ENCODE measurements around the gene SLC27A5. TPM values are rescaled to one million over a fixed set of nuclear protein-coding genes. Genes with fewer than 3 reads are reported as not detected.
A peak's percentile ranks its signal among the peaks of the same experiment; 100 is the strongest.

SLC27A5 gene
- total RNA-seq, 1 experiment from 2014 or later, result 24.9 TPM

- TF ChIP-seq EZH2 (IDR thresholded peaks at IDR 0.05; ENCODE audit: borderline replicate concordance, low read depth, low read length, poor library complexity, severe bottlenecking) (no peak), CTCF (conservative IDR thresholded peaks at IDR 0.05; ENCODE audit: low read depth, low read length) (no peak)
- H3K36me3 ChIP-seq (ENCODE audit: insufficient read depth, low read length, poor library complexity, severe bottlenecking), result peaks cover 18% of the 10 kb centered on the region
- H3K9me3 ChIP-seq (ENCODE audit: low read depth, low read length, poor library complexity, severe bottlenecking), result no peaks in the 10 kb centered on the region
- ChIA-PET CTCF (no interaction called here), POLR2A (ENCODE audit: low non-redundant PET) (interaction anchor here (0.6 kb wide), 3 partner anchors 9 to 341 kb away, joined by 3 to 17 read pairs (median 3); no protein-coding TSS in a partner anchor)
- H3K27me3 ChIP-seq (replicated peaks; ENCODE audit: insufficient read depth, low read depth, low read length, poor library complexity), result no peaks in the 10 kb centered on the region
- intact Hi-C loops (cut with micrococcal nuclease; ENCODE audit: unreplicated experiment), result loop anchor here (1.0 kb wide), 1 partner anchor 158 kb away; no protein-coding TSS in a partner anchor
- TSS peak; percentile 58 for BruUV-seq (replicated peaks)
- H3K4me3 ChIP-seq (ENCODE audit: low read depth, low read length, poor library complexity, severe bottlenecking), result peak overlapping the region; percentile 73
- peak overlapping the region; percentile 98 for H3K27ac ChIP-seq (ENCODE audit: low read depth, low read length, poor library complexity, severe bottlenecking)
- peaks cover 22% of the 10 kb centered on the region for H3K4me1 ChIP-seq (ENCODE audit: insufficient read depth, low read length, poor library complexity, severe bottlenecking)
- peak; percentile 92 for DNase-seq (ENCODE audit: low spot score)
Observed at GRCh38 chr19:58559275-58560006, 47.6 kb upstream of the SLC27A5 start.

GRCh38 chr19:58558623-58559274 lies 47.0 kb upstream of the SLC27A5 start:
- TF ChIP-seq CTCF (conservative IDR thresholded peaks at IDR 0.05; ENCODE audit: low read depth, low read length), result no peak
- H3K36me3 ChIP-seq (ENCODE audit: insufficient read depth, low read length, poor library complexity, severe bottlenecking), result peaks cover 18% of the 10 kb centered on the region
- no TSS peak for BruUV-seq (replicated peaks)
- DNase-seq (ENCODE audit: low spot score), result peak; percentile 99
- intact Hi-C loops (cut with micrococcal nuclease; ENCODE audit: unreplicated experiment), result loop anchor here (1.0 kb wide), 1 partner anchor 157 kb away; no protein-coding TSS in a partner anchor
- POLR2A ChIA-PET (ENCODE audit: low non-redundant PET), result interaction anchor here (0.6 kb wide), 3 partner anchors 9 to 340 kb away, joined by 3 to 17 read pairs (median 3); no protein-coding TSS in a partner anchor
- H3K9me3 ChIP-seq (ENCODE audit: low read depth, low read length, poor library complexity, severe bottlenecking), result no peaks in the 10 kb centered on the region
- peaks cover 26% of the 10 kb centered on the region for H3K4me1 ChIP-seq (ENCODE audit: insufficient read depth, low read length, poor library complexity, severe bottlenecking)
- H3K27ac ChIP-seq (ENCODE audit: low read depth, low read length, poor library complexity, severe bottlenecking), result peak overlapping the region; percentile 98
- no peaks in the 10 kb centered on the region for H3K27me3 ChIP-seq (replicated peaks; ENCODE audit: insufficient read depth, low read depth, low read length, poor library complexity)
- CTCF ChIA-PET, result no interaction called here
- peak overlapping the region; percentile 73 for H3K4me3 ChIP-seq (ENCODE audit: low read depth, low read length, poor library complexity, severe bottlenecking)

DNA sequence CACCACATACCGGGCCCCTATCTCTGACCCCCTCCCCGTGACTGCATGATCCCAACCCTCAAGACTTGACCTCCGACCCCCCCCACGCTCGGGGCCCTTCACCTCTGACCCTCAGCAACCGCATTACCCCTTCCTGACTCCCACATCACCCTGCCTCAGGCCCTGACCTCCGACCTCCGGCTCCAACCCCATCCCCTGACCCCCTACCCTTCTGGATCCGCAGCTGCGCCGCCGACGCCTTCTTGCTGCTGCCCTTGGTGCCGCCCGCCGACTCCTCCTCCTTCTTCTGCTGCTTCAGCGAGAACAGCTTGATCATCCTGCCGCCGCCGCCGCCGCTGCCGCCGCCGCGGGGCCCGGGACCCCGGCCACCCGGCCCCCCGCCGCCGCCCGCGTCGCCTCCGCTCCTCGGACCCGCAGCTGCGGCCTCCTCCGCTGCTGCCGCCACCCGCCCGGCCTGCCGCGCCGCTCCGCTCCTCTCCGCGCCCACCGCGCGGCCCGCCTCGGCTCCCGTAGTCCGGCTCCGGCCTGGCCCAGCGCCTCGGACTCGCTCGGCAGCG lies 46.4 kb upstream of the SLC27A5 start, which contains the start of gene UBE2M:
Gene UBE2M (minus strand): TSS at position 546 of the 557 bp plus-strand sequence. CDS start 230 bp downstream, at position 316.
- no TSS peak for BruUV-seq (replicated peaks)
- H3K36me3 ChIP-seq (ENCODE audit: insufficient read depth, low read length, poor library complexity, severe bottlenecking), result peaks cover 18% of the 10 kb centered on the region
- ChIA-PET CTCF (interaction anchor here (0.6 kb wide), 1 partner anchor 44 kb away, joined by 3 read pairs; no protein-coding TSS in a partner anchor), POLR2A (ENCODE audit: low non-redundant PET) (no interaction called here)
- intact Hi-C loops (cut with micrococcal nuclease; ENCODE audit: unreplicated experiment), result no loop called here
- H3K27ac ChIP-seq (ENCODE audit: low read depth, low read length, poor library complexity, severe bottlenecking), result peak within 1 kb of the TSS; percentile 98
- no peaks in the 10 kb centered on the region for H3K9me3 ChIP-seq (ENCODE audit: low read depth, low read length, poor library complexity, severe bottlenecking)
- no peaks in the 10 kb centered on the region for H3K27me3 ChIP-seq (replicated peaks; ENCODE audit: insufficient read depth, low read depth, low read length, poor library complexity)
- TF ChIP-seq CTCF (conservative IDR thresholded peaks at IDR 0.05; ENCODE audit: low read depth, low read length) (no peak), EZH2 (IDR thresholded peaks at IDR 0.05; ENCODE audit: borderline replicate concordance, low read depth, low read length, poor library complexity, severe bottlenecking) (no peak)
- DNase-seq (ENCODE audit: low spot score), result no peak
- peak within 1 kb of the TSS; percentile 73 for H3K4me3 ChIP-seq (ENCODE audit: low read depth, low read length, poor library complexity, severe bottlenecking)
- H3K4me1 ChIP-seq (ENCODE audit: insufficient read depth, low read length, poor library complexity, severe bottlenecking), result peaks cover 23% of the 10 kb centered on the region

All from A673 (cell line).